HEK293 (cell line): ENCODE data around the gene TBL1Y.

ENCODE experiments used
- KLF10 ChIP-seq: fragments of 450-650 bp; IDR thresholded peaks from 2 replicates; pipeline ENCODE4 v1.5.1; 2018; ENCODE audit warnings: missing biosample characterization, mild to moderate bottlenecking, missing genetic modification characterization
- ZBTB7A ChIP-seq: fragments of 450-650 bp; formaldehyde crosslinking; IDR thresholded peaks from 2 replicates; pipeline ENCODE4 v1.5.1; 2016; ENCODE audit warnings: low read depth, missing biosample characterization, missing genetic modification characterization
- ZNF292 ChIP-seq: fragments of 450-650 bp; formaldehyde crosslinking; IDR thresholded peaks from 2 replicates; pipeline ENCODE4 v1.5.1; 2016; ENCODE audit warnings: low read depth, missing biosample characterization, missing genetic modification characterization, borderline replicate concordance
- ZNF670 ChIP-seq: fragments of 450-650 bp; formaldehyde crosslinking; IDR thresholded peaks from 2 replicates; pipeline ENCODE4 v1.5.1; 2016; ENCODE audit warnings: missing biosample characterization, missing genetic modification characterization, low read depth
- TF ChIP-seq, protein P1 (sequence below): fragments of 450-650 bp; formaldehyde crosslinking; IDR thresholded peaks from 2 replicates; pipeline ENCODE4 v1.5.1; 2016; ENCODE audit warnings: missing biosample characterization, missing genetic modification characterization

DNA sequence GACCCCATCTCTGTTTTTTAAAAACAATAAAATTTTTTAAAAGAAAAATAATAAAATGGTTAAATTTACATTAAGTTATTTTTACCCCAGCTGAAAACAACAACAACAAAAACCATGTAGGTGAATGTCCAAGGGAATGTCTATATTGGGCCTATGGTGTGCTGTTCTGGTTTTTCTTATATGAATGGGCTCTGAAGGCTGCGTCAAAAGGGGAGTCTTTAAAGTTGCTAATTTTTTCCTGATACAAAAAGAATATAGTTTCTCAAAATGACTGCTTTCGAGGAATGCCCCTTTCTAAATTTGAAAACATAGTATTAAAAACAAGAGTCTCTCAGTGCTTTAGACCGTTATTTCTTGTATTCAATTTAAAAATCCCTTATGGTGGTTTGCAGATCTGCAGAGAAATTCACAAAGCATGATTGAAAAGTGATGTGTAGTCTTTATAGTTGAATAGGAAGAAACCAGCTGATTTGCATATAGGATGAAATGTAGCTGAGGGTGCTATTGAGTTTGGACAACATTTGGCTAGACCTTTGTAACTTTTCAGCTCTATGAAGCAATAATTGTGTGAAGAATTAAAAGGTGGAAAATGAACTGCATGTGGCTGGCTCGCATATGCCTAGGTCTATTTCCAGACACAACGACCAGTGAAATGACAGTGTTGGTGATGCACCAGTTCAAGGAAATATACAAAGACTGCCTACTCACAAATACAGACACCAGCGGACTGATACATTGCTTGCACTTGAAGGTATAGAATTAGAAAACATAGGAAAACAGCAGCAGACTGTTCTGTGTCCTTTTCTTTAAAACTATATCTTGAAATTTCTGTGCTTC, 107.0 kb downstream of the TBL1Y start:
- TF ChIP-seq, protein P1, sequence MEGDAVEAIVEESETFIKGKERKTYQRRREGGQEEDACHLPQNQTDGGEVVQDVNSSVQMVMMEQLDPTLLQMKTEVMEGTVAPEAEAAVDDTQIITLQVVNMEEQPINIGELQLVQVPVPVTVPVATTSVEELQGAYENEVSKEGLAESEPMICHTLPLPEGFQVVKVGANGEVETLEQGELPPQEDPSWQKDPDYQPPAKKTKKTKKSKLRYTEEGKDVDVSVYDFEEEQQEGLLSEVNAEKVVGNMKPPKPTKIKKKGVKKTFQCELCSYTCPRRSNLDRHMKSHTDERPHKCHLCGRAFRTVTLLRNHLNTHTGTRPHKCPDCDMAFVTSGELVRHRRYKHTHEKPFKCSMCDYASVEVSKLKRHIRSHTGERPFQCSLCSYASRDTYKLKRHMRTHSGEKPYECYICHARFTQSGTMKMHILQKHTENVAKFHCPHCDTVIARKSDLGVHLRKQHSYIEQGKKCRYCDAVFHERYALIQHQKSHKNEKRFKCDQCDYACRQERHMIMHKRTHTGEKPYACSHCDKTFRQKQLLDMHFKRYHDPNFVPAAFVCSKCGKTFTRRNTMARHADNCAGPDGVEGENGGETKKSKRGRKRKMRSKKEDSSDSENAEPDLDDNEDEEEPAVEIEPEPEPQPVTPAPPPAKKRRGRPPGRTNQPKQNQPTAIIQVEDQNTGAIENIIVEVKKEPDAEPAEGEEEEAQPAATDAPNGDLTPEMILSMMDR (tag by site-specific recombination) = no peak
- TF ChIP-seq ZNF292 (tag by site-specific recombination) (no peak), ZNF670 (tag by site-specific recombination) (no peak), KLF10 (tag by site-specific recombination) (no peak), ZBTB7A (tag by site-specific recombination) (no peak)
